Measurements from ENCODE around the gene DPF1. TPM values are rescaled to one million over a fixed set of nuclear protein-coding genes. Genes with fewer than 3 reads are reported as not detected.

The DPF1 gene
- polyA plus RNA-seq, 1 donor (not counting 4 experiments of a cell fraction or from before 2014, with no cell fraction given) = 1.5 TPM

GRCh38 chr19:38182536-38183210 is 41.3 kb downstream of the DPF1 start:
- H3K27ac ChIP-seq (ENCODE audit: control insufficient read depth, insufficient read depth, low read length) = no peak overlapping the region
- dilution Hi-C loops (cut with MboI; ENCODE audit: extremely low pct_ligation_motif_present, low sequenced_read_pairs) = no loop called here
- no peak overlapping the region for H3K4me2 ChIP-seq (ENCODE audit: control insufficient read depth, extremely low read depth, insufficient read depth, low read depth, low read length)
- peaks cover 18% of the 10 kb centered on the region for H3K79me2 ChIP-seq (ENCODE audit: control insufficient read depth, insufficient read depth, low read length)
- no peak overlapping the region for H2AFZ ChIP-seq (ENCODE audit: control insufficient read depth, low read length)
- FAIRE-seq (no peak), DNase-seq (ENCODE audit: low read depth, low spot score) (no peak)
- H4K20me1 ChIP-seq (ENCODE audit: control insufficient read depth, extremely low read depth, insufficient read depth, low read length) = no peaks in the 10 kb centered on the region
- TF ChIP-seq CTCF (optimal IDR thresholded peaks at IDR 0.05 in 1 of 3, IDR thresholded peaks at IDR 0.05 in 1 of 3, conservative IDR thresholded peaks at IDR 0.05 in 1 of 3; ENCODE audit: extremely low read depth in 1 of 3, insufficient read depth in 2 of 3, low read length in 3 of 3) = no peak
- no peak for TF ChIP-seq EZH2 (IDR thresholded peaks at IDR 0.05; ENCODE audit: low read length)
- no peak overlapping the region for H3K9ac ChIP-seq (ENCODE audit: control insufficient read depth, extremely low read depth, insufficient read depth, low read length)
- peaks cover 15 to 21% of the 10 kb centered on the region in 2 experiments for H3K36me3 ChIP-seq (ENCODE audit: control insufficient read depth in 2 of 2, extremely low read depth in 1 of 2, insufficient read depth in 2 of 2, low read length in 2 of 2)
- no peak overlapping the region for H3K4me3 ChIP-seq (ENCODE audit: control insufficient read depth in 2 of 3, extremely low read depth in 1 of 3, insufficient read depth in 2 of 3, low read depth in 1 of 3, low read length in 3 of 3)
- no peaks in the 10 kb centered on the region for H3K9me3 ChIP-seq (ENCODE audit: control insufficient read depth, low read depth, low read length)
- no peaks in the 10 kb centered on the region for H3K27me3 ChIP-seq (ENCODE audit: control insufficient read depth, extremely low read depth, insufficient read depth, low read length)
- peaks cover 14% of the 10 kb centered on the region for H3K4me1 ChIP-seq (ENCODE audit: control insufficient read depth, extremely low read depth, insufficient read depth, low read length)
- no peaks in the 10 kb centered on the region for H3K9me1 ChIP-seq (ENCODE audit: control insufficient read depth, extremely low read depth, insufficient read depth, low read length)

- dilution Hi-C loops (cut with MboI; ENCODE audit: extremely low pct_ligation_motif_present, low sequenced_read_pairs) = no loop called here
Observed at GRCh38 chr19:38180071-38180470, 44.0 kb downstream of the DPF1 start.

More at GRCh38 chr19:38180071-38180470, 44.0 kb downstream of the DPF1 start:
- H3K79me2 ChIP-seq (ENCODE audit: control insufficient read depth, insufficient read depth, low read length) = peaks cover 23% of the 10 kb centered on the region
- H3K36me3 ChIP-seq (ENCODE audit: control insufficient read depth in 2 of 2, extremely low read depth in 1 of 2, insufficient read depth in 2 of 2, low read length in 2 of 2) = peaks cover 9 to 20% of the 10 kb centered on the region in 2 experiments
- no peak overlapping the region for H3K27ac ChIP-seq (ENCODE audit: control insufficient read depth, insufficient read depth, low read length)
- no peaks in the 10 kb centered on the region for H4K20me1 ChIP-seq (ENCODE audit: control insufficient read depth, extremely low read depth, insufficient read depth, low read length)
- no peak overlapping the region for H3K9ac ChIP-seq (ENCODE audit: control insufficient read depth, extremely low read depth, insufficient read depth, low read length)
- H3K4me2 ChIP-seq (ENCODE audit: control insufficient read depth, extremely low read depth, insufficient read depth, low read depth, low read length) = no peak overlapping the region
- no peak for TF ChIP-seq EZH2 (IDR thresholded peaks at IDR 0.05; ENCODE audit: low read length)
- TF ChIP-seq CTCF (optimal IDR thresholded peaks at IDR 0.05 in 1 of 3, IDR thresholded peaks at IDR 0.05 in 1 of 3, conservative IDR thresholded peaks at IDR 0.05 in 1 of 3; ENCODE audit: extremely low read depth in 1 of 3, insufficient read depth in 2 of 3, low read length in 3 of 3) = no peak
- FAIRE-seq (no peak), DNase-seq (ENCODE audit: low read depth, low spot score) (no peak)
- H3K9me3 ChIP-seq (ENCODE audit: control insufficient read depth, low read depth, low read length) = no peaks in the 10 kb centered on the region
- peaks cover 18% of the 10 kb centered on the region for H3K4me1 ChIP-seq (ENCODE audit: control insufficient read depth, extremely low read depth, insufficient read depth, low read length)
- no peak overlapping the region for H3K4me3 ChIP-seq (ENCODE audit: control insufficient read depth in 2 of 3, extremely low read depth in 1 of 3, insufficient read depth in 2 of 3, low read depth in 1 of 3, low read length in 3 of 3)
- H2AFZ ChIP-seq (ENCODE audit: control insufficient read depth, low read length) = no peak overlapping the region
- H3K27me3 ChIP-seq (ENCODE audit: control insufficient read depth, extremely low read depth, insufficient read depth, low read length) = no peaks in the 10 kb centered on the region
- H3K9me1 ChIP-seq (ENCODE audit: control insufficient read depth, extremely low read depth, insufficient read depth, low read length) = no peaks in the 10 kb centered on the region
